SK-N-SH (cell line): Measurements from ENCODE around the gene RBM28.

Source experiments
- CTCF ChIP-seq: fragments of 200-600 bp; sonication (generic); IDR thresholded peaks from 2 replicates; pipeline ENCODE4 v1.6.1; 2017; ENCODE audit warnings: antibody characterized with exemption, mild to moderate bottlenecking, moderate library complexity
- GABPA ChIP-seq: IDR thresholded peaks from 2 replicates; pipeline ENCODE4 v1.4.0; 2012; ENCODE audit warnings: low read depth, mild to moderate bottlenecking
- GATA2 ChIP-seq: sonication (generic); formaldehyde crosslinking; IDR thresholded peaks from 2 replicates; pipeline ENCODE4 v1.5.0; 2020; ENCODE audit warnings: mild to moderate bottlenecking, missing genetic modification reagents
- PBX3 ChIP-seq: IDR thresholded peaks from 2 replicates; pipeline ENCODE4; 2012
- POLR2AphosphoS5 ChIP-seq: IDR thresholded peaks from 2 replicates; pipeline ENCODE4 v1.6.1; 2012; ENCODE audit warnings: low read depth, low read length
- RAD21 ChIP-seq: IDR thresholded peaks from 2 replicates; pipeline ENCODE4 v1.6.1; 2012; ENCODE audit warnings: mild to moderate bottlenecking, low read length
- REST ChIP-seq: IDR thresholded peaks from 2 replicates; pipeline ENCODE4 v1.6.1; 2012; ENCODE audit warnings: mild to moderate bottlenecking, low read depth, low read length, moderate library complexity
- RFX5 ChIP-seq: IDR thresholded peaks from 2 replicates; pipeline ENCODE4 v1.6.1; 2012; ENCODE audit warnings: mild to moderate bottlenecking, improper control_type of control experiment, low read length
- SIN3A ChIP-seq: IDR thresholded peaks from 2 replicates; pipeline ENCODE4 v1.6.1; 2012; ENCODE audit warnings: low read depth, mild to moderate bottlenecking, low read length, moderate library complexity, borderline replicate concordance
- TAF1 ChIP-seq: IDR thresholded peaks from 2 replicates; pipeline ENCODE4 v1.6.1; 2012; ENCODE audit warnings: low read depth, mild to moderate bottlenecking, low read length, moderate library complexity, borderline replicate concordance
- TEAD4 ChIP-seq: IDR thresholded peaks from 2 replicates; pipeline ENCODE4 v1.4.0; 2012; ENCODE audit warnings: mild to moderate bottlenecking, borderline replicate concordance; ENCODE audit not compliant: insufficient read depth
- USF2 ChIP-seq: fragments of 150-350 bp; IDR thresholded peaks from 2 replicates; pipeline ENCODE4 v1.6.1; 2017; ENCODE audit warnings: antibody characterized with exemption, low read length, low read depth, borderline replicate concordance

GRCh38 chr7:128266883-128267594 lies 76.7 kb downstream of the RBM28 start:
- TF ChIP-seq CTCF (0 out of 2 replicates have a peak, but pooled peaks have one; percentile 34), USF2 (peak; percentile 24; the same call in 1 of the 2 replicates), RAD21 (peak; percentile 41), POLR2AphosphoS5 (no peak; the same call in 1 of the 2 replicates), PBX3 (peak; percentile 44), RFX5 (peak; percentile 53; the same call in 1 of the 2 replicates), SIN3A (no peak), GATA2 (CRISPR knock-in tag) (peak; percentile 71), TAF1 (peak; percentile 44; the same call in 1 of the 2 replicates), TEAD4 (peak; percentile 27; the same call in 1 of the 2 replicates), GABPA (no peak; the same call in 1 of the 2 replicates), REST (no peak; the same call in 1 of the 2 replicates)
